GM23338 (cell line): Measurements from ENCODE around the gene RAB7B.

Experiments used
- CTCF ChIP-seq, 2 experiments: fragments of 200-600 bp in 1 of 2; sonication (generic) in 1 of 2; conservative IDR thresholded peaks; 2 replicates each; pipeline versions ENCODE4 v1.5.1 to v1.6.1; 2016 to 2017; ENCODE audit warnings: antibody characterized with exemption in 2 of 2, low read depth in 2 of 2, mild to moderate bottlenecking in 2 of 2, moderate library complexity in 1 of 2
- EZH2phosphoT487 ChIP-seq: fragments of 200-600 bp; sonication (generic); IDR thresholded peaks from one replicate; pipeline ENCODE4 v1.8.1; 2018; ENCODE audit warnings: antibody characterized with exemption; ENCODE audit not compliant: unreplicated experiment

DNA sequence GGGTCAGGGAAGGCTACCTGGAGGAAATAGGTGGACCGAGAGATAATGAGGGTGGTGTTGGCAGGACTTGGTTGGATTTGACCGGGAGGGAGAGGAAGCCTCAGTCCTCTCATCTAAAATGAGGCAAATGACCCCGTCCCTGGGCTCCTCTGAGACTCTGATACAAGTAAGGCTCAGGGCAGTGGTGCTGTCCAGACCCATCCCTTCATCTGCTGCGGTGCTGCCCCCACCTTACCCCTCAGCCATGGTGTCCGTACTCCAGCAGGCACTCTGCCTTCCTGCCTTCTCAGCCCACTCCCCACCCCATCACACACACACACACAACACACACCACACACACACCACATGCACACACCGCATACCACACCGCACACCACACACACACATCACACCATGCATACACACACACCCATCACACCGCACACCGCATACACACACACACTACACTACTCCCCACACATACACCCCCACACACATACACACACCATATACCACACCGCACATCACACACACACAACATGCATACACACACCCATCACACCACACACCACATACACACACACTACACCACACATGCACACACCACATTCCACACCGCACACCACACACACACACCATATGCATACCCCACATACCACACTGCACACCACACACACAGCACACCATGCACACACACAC is 30.6 kb downstream of the RAB7B start:
- TF ChIP-seq EZH2phosphoT487 (no peak), CTCF (conservative IDR thresholded peaks at IDR 0.05; ENCODE audit: low read depth in 2 of 2) (no peak)
